Esophagus (tissue), 2 donors: ENCODE data around the gene MFN1. TPM values are rescaled to one million over a fixed set of nuclear protein-coding genes. Genes with fewer than 3 reads are reported as not detected.
A peak's percentile ranks its signal among the peaks of the same experiment; 100 is the strongest.

Experiments
- H3K27ac ChIP-seq, 2 donors: one replicate each; pipeline ENCODE4 v1.5.1; 2013; ENCODE audit warnings: low read depth in 2 of 2, mild to moderate bottlenecking in 2 of 2, inconsistent platforms in 1 of 2, low read length in 1 of 2, moderate library complexity in 1 of 2
- H3K27me3 ChIP-seq, 2 donors: one replicate each; pipeline ENCODE4 v1.6.1; 2013; ENCODE audit warnings: low read length in 2 of 2, control low read depth in 1 of 2, mild to moderate bottlenecking in 1 of 2; ENCODE audit not compliant: insufficient read depth in 2 of 2, control insufficient read depth in 1 of 2
- H3K36me3 ChIP-seq, 2 donors: one replicate each; pipeline ENCODE4 v1.6.1; 2013; ENCODE audit warnings: low read length in 1 of 2; ENCODE audit not compliant: control insufficient read depth in 2 of 2, insufficient read depth in 2 of 2
- H3K4me1 ChIP-seq, 2 donors: one replicate each; pipeline ENCODE4 v1.6.1; 2013; ENCODE audit warnings: low read length in 1 of 2; ENCODE audit not compliant: control insufficient read depth in 2 of 2, insufficient read depth in 2 of 2
- H3K4me3 ChIP-seq, 2 donors: one replicate each; pipeline ENCODE4 v1.5.1; 2013; ENCODE audit warnings: low read length in 2 of 2, mild to moderate bottlenecking in 2 of 2, low read depth in 1 of 2, moderate library complexity in 1 of 2
- H3K9me3 ChIP-seq, 2 donors: one replicate each; pipeline ENCODE4 v1.6.1; 2013; ENCODE audit warnings: mild to moderate bottlenecking in 2 of 2, low read depth in 1 of 2, low read length in 1 of 2, moderate library complexity in 1 of 2; ENCODE audit not compliant: control insufficient read depth in 2 of 2, insufficient read depth in 1 of 2
- WGBS, 2 donors: extraction: QIAGEN DNeasy Blood & Tissue Kit; methylation state at CpG; one replicate each; pipeline ENCODE4 v1.1.7; 2013; 5-methylcytosine and 5-hydroxymethylcytosine counted together
- polyA plus RNA-seq, 2 donors: library from polyadenylated mRNA; stranded (reverse); fragments of 200-250 nt; gene quantifications; one replicate each; pipeline ENCODE4 v1.2.3, GENCODE V29; 2013
- donor health status: healthy with polysubstance abuse.
- donor health status: Bipolar disorder and iron deficiency.

Gene MFN1
- polyA plus RNA-seq, 2 donors = 17.3 to 17.6 TPM

DNA sequence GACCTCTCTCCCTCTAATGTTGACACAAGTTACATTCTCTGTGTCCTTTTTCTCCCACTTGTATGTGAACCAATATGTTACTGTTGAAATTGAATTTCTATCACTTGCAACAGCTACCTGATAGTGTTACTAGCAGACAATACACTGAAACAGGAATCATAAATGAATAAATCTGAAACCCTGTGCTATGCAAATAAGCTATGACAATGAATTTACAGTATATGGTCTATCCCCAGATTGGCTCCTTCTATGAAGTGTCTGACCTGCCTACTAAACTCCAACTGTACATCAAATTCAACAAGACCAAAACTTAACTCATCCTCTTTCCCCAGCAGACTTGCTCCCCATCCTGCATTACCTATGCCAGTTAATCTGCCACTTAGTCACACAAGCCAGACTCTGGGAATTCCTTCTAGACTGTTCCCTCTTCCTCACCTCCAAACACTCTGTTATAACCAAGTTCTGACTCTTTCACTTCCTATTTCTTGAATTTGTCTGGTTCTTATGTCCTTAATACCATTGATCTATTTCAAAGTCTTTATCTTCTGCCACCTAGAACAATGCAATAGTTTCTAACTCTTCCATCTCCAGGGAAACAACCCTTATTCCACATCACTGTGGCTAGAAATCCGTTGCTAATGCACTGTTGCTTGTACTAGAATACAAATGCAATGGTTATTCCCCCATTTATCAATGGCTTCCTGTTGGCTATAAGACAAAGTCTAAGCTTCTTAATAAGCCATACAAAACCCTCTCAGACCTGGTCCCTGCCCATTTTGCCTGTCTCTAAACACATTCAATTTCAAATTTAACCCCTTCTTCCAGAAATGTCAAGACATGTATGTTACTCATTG, 38.1 kb upstream of the MFN1 start:
- H3K4me3 ChIP-seq = no peak overlapping the region

DNA sequence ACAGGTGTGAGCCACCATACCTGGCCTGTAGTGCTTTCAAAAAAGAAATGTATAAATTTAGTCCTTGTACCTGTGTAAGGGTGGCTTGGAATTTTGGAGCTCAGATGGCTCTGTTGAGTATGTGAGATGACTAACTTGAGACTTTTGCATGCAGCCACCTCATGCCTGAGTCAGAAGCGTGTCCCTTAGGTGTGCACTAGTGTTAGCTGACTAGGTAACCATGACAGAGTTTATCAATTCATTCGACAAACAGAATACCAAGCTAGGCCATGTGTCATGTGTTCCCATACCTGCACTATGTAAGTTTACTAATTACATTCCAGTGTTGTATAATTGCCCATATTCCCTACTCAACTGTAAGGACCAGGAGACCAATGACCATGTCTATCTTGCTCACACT, 28.6 kb upstream of the MFN1 start:
- Histone ChIP-seq H3K9me3 (no peaks in the 10 kb centered on the region), H3K36me3 (no peaks in the 10 kb centered on the region), H3K4me3 (no peak overlapping the region), H3K27ac (no peak overlapping the region), H3K27me3 (no peaks in the 10 kb centered on the region), H3K4me1 (peaks cover 0 to 3% of the 10 kb centered on the region in 2 donors)
- 81 to 85% methylated on average over 2 of the region's 2 CpGs for WGBS, 2 donors

More for the DNA sequence above, 38.1 kb upstream of the MFN1 start:
- H3K27me3 ChIP-seq = no peaks in the 10 kb centered on the region
- whole genome bisulfite sequencing, 2 donors = 36 to 38% methylated on average over 1 of the region's 1 CpG
- no peaks in the 10 kb centered on the region for H3K9me3 ChIP-seq
- H3K36me3 ChIP-seq = no peaks in the 10 kb centered on the region
- H3K27ac ChIP-seq = no peak overlapping the region
- H3K4me1 ChIP-seq = no peaks in the 10 kb centered on the region

DNA sequence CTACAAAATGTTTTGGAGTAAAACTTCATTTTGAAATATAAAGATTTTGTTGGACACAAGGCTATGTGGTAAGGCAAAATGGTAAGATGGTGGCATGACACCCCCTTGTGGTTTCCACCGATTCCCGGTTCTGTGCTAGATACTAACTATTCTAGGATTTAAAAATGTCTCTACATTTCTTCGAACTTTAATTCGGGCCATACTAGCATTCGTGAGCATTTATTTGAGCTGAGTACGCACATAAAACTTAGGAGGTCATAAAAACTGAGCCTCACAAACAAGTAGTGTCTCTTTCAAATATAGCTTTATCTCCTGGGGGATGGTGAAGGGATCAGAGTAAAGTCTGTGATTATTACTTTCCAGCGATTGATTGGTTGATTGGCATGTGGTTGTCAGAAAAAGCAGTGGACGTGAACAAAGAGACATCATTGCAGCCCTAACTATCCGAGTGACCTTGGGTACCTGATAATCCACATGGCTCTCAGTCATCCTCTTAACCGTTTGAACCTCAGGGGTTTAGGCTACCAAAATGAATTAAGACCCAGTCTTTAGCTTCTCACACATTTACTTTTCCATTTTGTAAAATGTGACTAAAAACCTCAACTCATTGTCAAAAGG, 25.7 kb upstream of the MFN1 start:
- Histone ChIP-seq H3K27me3 (no peaks in the 10 kb centered on the region), H3K4me1 (peaks cover 0 to 3% of the 10 kb centered on the region in 2 donors), H3K9me3 (no peaks in the 10 kb centered on the region), H3K27ac (no peak overlapping the region), H3K36me3 (no peaks in the 10 kb centered on the region), H3K4me3 (peak overlapping the region in 1 of 2 donors; percentile 77)
- WGBS, 2 donors = 29 to 31% methylated on average over 10 of the region's 10 CpGs

DNA sequence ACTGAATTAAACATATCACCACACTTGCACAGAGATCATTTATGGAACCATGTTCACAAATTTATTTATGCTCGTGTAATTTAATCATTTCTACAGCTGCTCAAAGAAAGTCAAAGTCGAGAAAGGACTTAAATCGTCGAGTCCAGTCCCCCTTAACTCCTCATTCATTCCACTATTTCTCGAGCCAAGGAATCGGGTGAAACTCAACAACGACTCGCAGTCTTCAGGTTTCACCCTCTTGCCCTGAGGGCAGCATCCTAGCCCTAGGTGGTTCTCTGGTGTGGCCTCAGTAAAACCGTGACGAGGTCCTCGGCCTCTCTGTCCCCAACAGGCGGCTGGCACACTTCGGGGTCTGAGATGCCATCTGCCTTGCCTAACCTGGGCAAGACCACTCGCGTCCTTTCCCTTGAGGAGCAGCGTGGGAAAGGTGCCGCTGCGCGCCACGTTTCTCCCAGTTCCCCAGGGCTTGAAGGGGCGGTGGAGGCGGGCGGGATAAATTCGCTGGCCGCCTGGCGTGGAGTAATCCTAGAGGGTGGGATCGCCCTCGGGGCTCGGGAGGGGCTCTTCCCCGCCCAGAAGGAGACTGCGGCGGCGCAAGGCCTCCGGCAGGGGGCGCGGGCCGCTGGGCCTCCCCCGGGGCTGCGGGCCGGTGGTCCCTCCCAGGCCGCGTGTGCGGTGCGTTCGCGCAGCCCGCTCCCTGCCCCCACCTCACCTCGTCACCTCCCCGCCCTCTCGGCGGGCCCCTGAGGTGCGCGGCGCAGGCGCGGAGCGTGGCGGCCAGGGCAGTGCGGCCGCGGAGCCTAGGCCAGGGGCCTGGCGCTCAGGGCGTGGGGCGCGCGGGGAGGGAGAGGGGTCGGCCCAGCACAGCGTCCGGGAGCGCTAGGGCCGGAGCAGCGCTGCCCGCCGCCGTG, 25.0 kb upstream of the MFN1 start, which contains the start of gene ZNF639:
ZNF639 (plus strand) TSS at position 746 of the 911 bp plus-strand sequence. CDS start 5,263 bp downstream, outside the sequence.
- no peaks in the 10 kb centered on the region for H3K9me3 ChIP-seq
- 1% methylated on average over 51 to 75 of the region's 75 CpGs for WGBS, 2 donors

DNA sequence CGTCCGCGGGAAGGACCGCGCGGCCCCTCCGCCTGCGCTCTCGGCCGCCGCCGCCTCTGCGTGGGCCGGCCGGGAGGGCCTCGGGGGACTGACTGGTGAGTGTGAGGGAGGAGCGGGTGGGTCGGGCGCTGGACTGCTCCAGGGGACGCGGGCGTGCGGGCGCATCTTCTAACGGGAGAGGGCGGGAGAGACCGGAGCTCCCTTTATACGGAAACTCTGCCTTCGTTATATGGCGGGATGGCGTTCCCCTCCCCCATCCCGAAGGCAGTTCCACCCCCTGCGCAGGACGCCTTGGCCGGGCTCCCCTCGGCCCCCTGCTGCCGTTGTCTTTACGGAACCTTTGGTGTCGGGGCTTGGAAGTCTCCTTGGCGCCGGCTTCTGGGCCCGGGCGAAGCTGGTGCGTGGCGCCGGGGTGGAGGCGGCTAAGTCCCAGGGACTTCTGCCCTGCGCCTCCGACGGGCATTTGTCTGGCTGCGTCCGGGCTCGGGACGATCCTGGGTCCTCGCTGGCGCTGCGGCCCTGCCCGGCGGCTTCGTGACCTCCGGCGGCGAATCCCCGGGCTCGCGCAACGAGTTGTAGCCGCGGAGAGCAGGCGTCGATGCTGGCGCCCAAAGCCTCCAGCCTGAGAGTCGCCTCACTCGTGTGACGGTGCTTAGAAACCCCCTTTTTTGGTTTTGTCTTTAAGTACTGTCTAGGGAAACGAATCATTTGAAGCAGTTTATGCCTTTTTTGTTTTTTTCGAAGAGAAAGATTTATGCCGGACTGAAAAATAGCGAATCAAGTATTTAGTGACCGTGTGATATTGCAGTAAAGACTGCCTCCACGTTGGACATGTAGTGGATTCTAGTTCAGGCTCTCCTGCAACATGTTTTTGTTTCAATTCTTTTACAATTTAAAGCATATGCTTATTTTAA, 24.1 kb upstream of the MFN1 start:
- Histone ChIP-seq H3K36me3 (no peaks in the 10 kb centered on the region), H3K27me3 (no peaks in the 10 kb centered on the region), H3K4me1 (peaks cover 0 to 3% of the 10 kb centered on the region in 2 donors), H3K9me3 (no peaks in the 10 kb centered on the region), H3K27ac (peak overlapping the region; percentile 94 to 95), H3K4me3 (peak overlapping the region; percentile 77 to 96)
- 0% methylated on average over 80 to 81 of the region's 81 CpGs for WGBS, 2 donors

More for the DNA sequence above, 25.0 kb upstream of the MFN1 start, which contains the start of gene ZNF639:
- H3K4me3 ChIP-seq = peak within 1 kb of the TSS; percentile 77 to 96
- H3K4me1 ChIP-seq = peaks cover 0 to 3% of the 10 kb centered on the region in 2 donors
- H3K27ac ChIP-seq = peak within 1 kb of the TSS; percentile 94 to 95
- H3K36me3 ChIP-seq = no peaks in the 10 kb centered on the region
- no peaks in the 10 kb centered on the region for H3K27me3 ChIP-seq

DNA sequence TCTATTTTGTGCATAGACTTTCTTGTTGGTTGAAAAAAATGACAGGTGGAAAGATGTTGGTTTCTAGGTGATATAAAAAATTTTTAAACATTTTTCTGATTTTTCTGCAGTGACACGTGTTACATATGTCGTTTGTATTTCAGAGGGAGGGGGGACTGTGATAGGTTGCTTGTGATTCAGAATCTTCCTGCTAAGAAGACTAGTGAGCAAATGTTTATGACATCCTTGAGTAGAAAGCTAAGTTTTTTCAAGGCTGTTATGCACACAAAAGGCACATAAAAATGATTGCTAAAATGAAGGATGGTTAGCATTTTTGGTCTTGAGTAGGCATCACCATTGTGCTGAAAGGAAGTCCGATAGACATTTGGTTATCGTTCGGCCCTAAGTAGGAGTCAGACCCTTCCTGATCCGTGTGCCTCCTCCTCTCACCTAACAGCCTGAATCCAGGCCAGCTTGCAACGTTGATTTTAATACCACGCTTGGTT, 23.2 kb upstream of the MFN1 start:
- 2% methylated on average over 8 of the region's 8 CpGs for WGBS, 2 donors
- no peaks in the 10 kb centered on the region for H3K27me3 ChIP-seq
- peaks cover 0 to 3% of the 10 kb centered on the region in 2 donors for H3K4me1 ChIP-seq
- H3K36me3 ChIP-seq = peaks cover 0 to 3% of the 10 kb centered on the region in 2 donors
- H3K9me3 ChIP-seq = no peaks in the 10 kb centered on the region
- H3K4me3 ChIP-seq = peak overlapping the region in 1 of 2 donors; percentile 77
- no peak overlapping the region for H3K27ac ChIP-seq

DNA sequence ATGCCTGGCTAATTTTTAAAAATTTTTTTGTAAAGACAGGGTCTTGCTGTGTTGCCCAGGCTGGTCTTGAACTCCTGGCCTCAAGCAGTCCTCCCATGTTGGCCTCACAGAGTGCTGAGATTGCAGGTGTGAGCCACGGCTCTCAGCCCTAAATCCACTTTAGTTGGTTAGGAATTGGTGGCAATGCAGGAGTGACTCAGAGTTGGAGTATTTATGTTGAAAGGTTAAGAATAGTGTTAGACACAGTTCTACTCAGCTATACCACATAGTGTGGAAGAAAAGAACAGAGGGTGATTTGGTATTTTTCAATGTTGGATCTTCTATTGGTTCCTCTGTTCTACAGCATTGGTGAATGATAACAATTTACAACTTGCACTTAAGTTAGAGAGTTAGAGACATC, 17.1 kb upstream of the MFN1 start:
- peaks cover 3 to 6% of the 10 kb centered on the region in 2 donors for H3K36me3 ChIP-seq
- H3K9me3 ChIP-seq = no peaks in the 10 kb centered on the region
- no peaks in the 10 kb centered on the region for H3K27me3 ChIP-seq
- H3K27ac ChIP-seq = no peak overlapping the region
- H3K4me3 ChIP-seq = no peak overlapping the region
- 91 to 100% methylated on average over 1 of the region's 1 CpG for WGBS, 2 donors
- no peaks in the 10 kb centered on the region for H3K4me1 ChIP-seq

DNA sequence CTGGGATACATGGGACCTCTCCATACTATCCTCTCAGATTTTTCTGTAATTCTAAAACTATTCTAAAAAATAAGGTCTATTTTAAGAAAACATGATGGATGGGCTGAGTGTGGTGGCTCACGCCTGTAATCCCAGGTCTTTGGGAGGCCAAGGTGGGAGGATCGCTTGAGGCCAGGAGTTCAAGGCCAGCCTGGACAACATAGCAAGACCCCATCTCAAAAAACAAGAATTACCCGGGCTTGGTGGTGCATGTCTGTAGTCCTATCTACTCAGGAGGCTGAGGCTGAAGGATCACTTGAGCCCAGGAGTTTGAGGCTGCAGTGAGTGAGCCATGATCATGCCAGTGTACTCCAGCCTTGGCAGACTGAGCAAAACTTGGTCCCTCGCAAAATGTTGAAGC, 15.3 kb upstream of the MFN1 start:
- no peaks in the 10 kb centered on the region for H3K27me3 ChIP-seq
- no peaks in the 10 kb centered on the region for H3K9me3 ChIP-seq
- H3K4me1 ChIP-seq = no peaks in the 10 kb centered on the region
- 96 to 98% methylated on average over 4 of the region's 4 CpGs for WGBS, 2 donors
- H3K4me3 ChIP-seq = no peak overlapping the region
- H3K27ac ChIP-seq = no peak overlapping the region
- peaks cover 3 to 6% of the 10 kb centered on the region in 2 donors for H3K36me3 ChIP-seq
